Spinal cord (tissue), 10 donors: ENCODE data around the gene ZNF808. TPM values are rescaled to one million over a fixed set of nuclear protein-coding genes. Genes with fewer than 3 reads are reported as not detected.
"Not testable (repeated sequence)": the region's sequence is repeated elsewhere in the genome, so short reads cannot be mapped to it uniquely, and the experiment has no call there.

Source experiments
- DNase-seq, 6 donors: peaks; one replicate each; pipeline versions ENCODE4 v3.0.0 to v3.0.0-alpha.2; 2013 to 2015; ENCODE audit warnings: low spot score in 6 of 6, low read depth in 4 of 6
- H3K27ac ChIP-seq: one replicate; pipeline ENCODE4 v1.5.1; 2013; ENCODE audit warnings: low read depth, low read length, control low read depth
- H3K27me3 ChIP-seq: one replicate; pipeline ENCODE4 v1.6.1; 2013; ENCODE audit warnings: low read length; ENCODE audit not compliant: control insufficient read depth, insufficient read depth
- H3K36me3 ChIP-seq: one replicate; pipeline ENCODE4 v1.6.1; 2013; ENCODE audit warnings: low read length; ENCODE audit not compliant: control insufficient read depth, insufficient read depth
- H3K4me1 ChIP-seq: one replicate; pipeline ENCODE4 v1.6.1; 2013; ENCODE audit warnings: low read length; ENCODE audit not compliant: control insufficient read depth, insufficient read depth
- H3K4me3 ChIP-seq: one replicate; pipeline ENCODE4 v1.5.1; 2013; ENCODE audit warnings: low read depth, low read length, control low read depth
- H3K9me3 ChIP-seq: one replicate; pipeline ENCODE4 v1.6.1; 2013; ENCODE audit warnings: low read length; ENCODE audit not compliant: control insufficient read depth, insufficient read depth
- WGBS: methylation state at CpG from one replicate; pipeline ENCODE4 v1.1.5; 2013; ENCODE audit warnings: missing lambda C conversion rate; ENCODE audit not compliant: insufficient coverage; 5-methylcytosine and 5-hydroxymethylcytosine counted together
- long read RNA-seq, 4 donors: transcript quantifications; one replicate each; lab custom pipeline, GENCODE V29; 2026
- polyA plus RNA-seq, 2 donors: library from polyadenylated mRNA; unstranded; fragments of 120-200 nt; gene quantifications; one replicate each; pipeline ENCODE4 v1.2.1, GENCODE V29; 2013; ENCODE audit not compliant: insufficient read length in 2 of 2
- total RNA-seq, 2 donors: library from RNA; depleted of rRNA in 1 of 2; stranded (reverse); fragments of 120-200 nt in 1 of 2; fragments of >200 nt in 1 of 2; gene quantifications; one replicate each; pipeline versions ENCODE4 v1.2.3 to v1.2.4, GENCODE V29; 2013 to 2014
- donor health status: healthy.

The ZNF808 gene
- 10 to 100 TPM; 26.1 to 38.4 TPM for total RNA-seq
- polyA plus RNA-seq, result 1 to 10 TPM; 6.4 to 8.4 TPM
- long read RNA-seq, donor 1, partial matches to known transcripts, result 0 of 1 reads
- long read RNA-seq, donor 1, other reads (novel, unspliced or antisense), result 0 of 1 reads
- long read RNA-seq, donor 2, result 0 reads
- long read RNA-seq, donor 3, result 0 reads
- long read RNA-seq, donor 4, result 0 reads

GRCh38 chr19:52527134-52527955 is at the start of gene ZNF808:
Gene ZNF808, plus strand, starts transcription at chr19:52527668. Its CDS starts 15,617 bp downstream, at chr19:52543285.
- peak; percentile 69 to 97 (median 78) for DNase-seq
- no peaks in the 10 kb centered on the region for H3K27me3 ChIP-seq
- H3K4me3 ChIP-seq, result peak within 1 kb of the TSS; percentile 69
- no peaks in the 10 kb centered on the region for H3K36me3 ChIP-seq
- H3K27ac ChIP-seq, result peak within 1 kb of the TSS; percentile 84
- peaks cover 10% of the 10 kb centered on the region for H3K4me1 ChIP-seq
- 0% methylated on average over 40 of the region's 54 CpGs for WGBS
- H3K9me3 ChIP-seq, result no peaks in the 10 kb centered on the region

DNA sequence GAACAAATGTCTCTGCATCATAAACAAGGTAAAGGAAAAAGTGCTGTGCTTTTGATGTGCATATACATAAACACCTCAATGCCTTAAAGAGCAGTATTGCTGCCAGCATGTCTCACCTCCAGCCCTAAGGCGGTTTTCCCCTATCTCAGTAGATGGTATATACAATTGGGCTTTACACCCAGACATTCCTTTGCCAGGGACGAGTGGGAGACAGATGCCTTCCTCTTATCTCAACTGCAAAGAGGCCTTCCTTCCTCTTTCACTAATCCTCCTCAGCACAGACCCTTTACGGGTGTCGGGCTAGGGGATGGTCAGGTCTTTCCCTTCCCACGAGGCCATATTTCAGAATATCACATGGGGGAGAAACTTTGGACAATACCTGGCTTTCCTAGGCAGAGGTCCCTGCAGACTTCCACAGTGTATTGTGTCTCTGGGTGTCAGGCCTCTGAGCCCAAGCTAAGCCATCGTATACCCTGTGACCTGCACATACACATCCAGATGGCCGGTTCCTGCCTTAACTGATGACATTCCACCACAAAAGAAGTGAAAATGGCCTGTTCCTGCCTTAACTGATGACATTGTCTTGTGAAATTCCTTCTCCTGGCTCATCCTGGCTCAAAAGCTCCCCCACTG is 43.2 kb upstream of the ZNF808 start:
- H3K27ac ChIP-seq, H3K4me3 ChIP-seq, H3K36me3 ChIP-seq, DNase-seq, H3K4me1 ChIP-seq, H3K27me3 ChIP-seq: not testable (repeated sequence)
- WGBS, result no CpG with 5 or more reads among the region's 7 CpGs
- H3K9me3 ChIP-seq, result peaks cover 27% of the 10 kb centered on the region

DNA sequence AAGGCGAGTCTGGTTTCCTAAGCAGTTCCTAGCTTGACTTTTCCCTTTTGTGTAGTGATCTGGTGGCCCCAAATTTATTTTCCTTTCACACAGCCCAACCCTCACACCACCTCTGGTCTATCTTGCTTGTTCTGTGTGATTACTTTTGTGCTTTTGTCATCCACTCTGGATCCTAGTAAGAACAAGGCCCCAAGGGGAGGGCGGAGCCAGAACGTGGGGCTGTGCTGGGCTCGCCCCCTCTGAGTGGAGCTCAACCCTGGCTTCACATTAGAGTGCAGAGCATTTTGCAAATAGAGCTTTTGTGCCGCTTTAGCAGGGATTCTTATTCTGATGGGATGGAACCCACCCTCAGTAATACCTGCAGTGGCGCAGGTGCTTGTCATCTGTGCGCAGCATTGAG is 42.4 kb upstream of the ZNF808 start:
- H3K27me3 ChIP-seq, H3K27ac ChIP-seq, DNase-seq, H3K4me3 ChIP-seq, H3K36me3 ChIP-seq, H3K4me1 ChIP-seq: not testable (repeated sequence)
- peaks cover 25% of the 10 kb centered on the region for H3K9me3 ChIP-seq
- WGBS, result no CpG with 5 or more reads among the region's 7 CpGs

DNA sequence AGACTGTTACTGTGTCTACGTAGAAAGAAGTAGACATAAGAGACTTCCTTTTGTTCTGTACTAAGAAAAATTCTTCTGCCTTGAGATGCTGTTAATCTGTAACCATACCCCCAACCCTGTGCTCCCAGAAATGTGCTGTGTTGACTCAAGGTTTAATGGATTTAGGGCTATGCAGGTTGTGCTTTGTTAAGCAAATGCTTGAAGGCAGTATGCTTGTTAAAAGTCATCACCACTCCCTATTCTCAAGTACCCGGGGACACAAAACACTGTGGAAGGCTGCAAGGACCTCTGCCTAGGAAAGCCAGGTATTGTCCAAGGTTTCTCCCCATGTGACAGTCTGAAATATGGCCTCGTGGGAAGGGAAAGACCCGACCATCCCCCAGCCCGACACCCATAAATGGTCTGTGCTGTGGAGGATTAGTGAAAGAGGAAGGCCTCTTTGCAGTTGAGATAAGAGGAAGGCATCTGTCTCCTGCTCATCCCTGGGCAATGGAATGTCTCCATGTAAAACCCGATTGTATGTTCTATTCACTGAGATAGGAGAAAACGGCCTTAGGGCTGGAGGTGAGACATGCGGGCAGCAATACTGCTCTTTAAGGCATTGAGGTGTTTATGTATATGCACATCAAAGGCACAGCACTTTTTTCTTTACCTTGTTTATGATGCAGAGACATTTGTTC is 41.8 kb upstream of the ZNF808 start:
- not testable (repeated sequence) for H3K4me3 ChIP-seq, H3K27ac ChIP-seq, H3K4me1 ChIP-seq, DNase-seq, H3K27me3 ChIP-seq, H3K36me3 ChIP-seq
- peaks cover 22% of the 10 kb centered on the region for H3K9me3 ChIP-seq
- 14% methylated on average over 2 of the region's 8 CpGs for WGBS

GRCh38 chr19:52492201-52492993 is 35.1 kb upstream of the ZNF808 start:
- no peak for DNase-seq
- 26% methylated on average over 33 of the region's 37 CpGs for WGBS
- Histone ChIP-seq H3K4me1 (no peaks in the 10 kb centered on the region), H3K4me3 (no peak overlapping the region), H3K9me3 (peaks cover 1% of the 10 kb centered on the region), H3K27me3 (no peaks in the 10 kb centered on the region), H3K36me3 (peaks cover 24% of the 10 kb centered on the region), H3K27ac (no peak overlapping the region)

DNA sequence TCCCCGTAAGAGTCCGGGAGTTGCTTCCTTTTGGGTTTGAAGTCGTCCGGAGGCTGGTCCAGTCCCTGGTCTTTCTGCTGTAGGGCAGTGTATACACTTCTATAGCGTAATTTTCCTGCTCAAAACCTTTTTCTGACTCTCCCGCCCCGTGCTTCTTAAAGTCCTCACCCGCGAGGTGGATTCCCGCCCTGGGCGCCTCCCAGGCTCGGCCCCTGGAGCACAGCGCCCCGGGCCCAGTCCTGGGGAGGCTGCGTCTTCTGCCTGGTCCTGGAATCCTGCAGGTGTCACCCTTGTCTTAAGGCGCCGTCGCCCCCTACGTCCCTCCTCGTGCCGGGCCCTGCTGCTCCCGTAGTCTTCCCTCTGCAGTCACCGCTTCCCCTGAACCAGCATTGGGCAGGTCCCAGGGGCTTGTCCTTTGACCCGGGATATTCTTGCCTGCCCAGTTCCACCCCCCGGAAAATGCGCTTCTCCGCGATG is 34.4 kb upstream of the ZNF808 start:
- no peak for DNase-seq
- Histone ChIP-seq H3K36me3 (peaks cover 24% of the 10 kb centered on the region), H3K4me3 (no peak overlapping the region), H3K4me1 (no peaks in the 10 kb centered on the region), H3K9me3 (no peaks in the 10 kb centered on the region), H3K27me3 (no peaks in the 10 kb centered on the region), H3K27ac (no peak overlapping the region)
- WGBS, result 20% methylated on average over 28 of the region's 28 CpGs

DNA sequence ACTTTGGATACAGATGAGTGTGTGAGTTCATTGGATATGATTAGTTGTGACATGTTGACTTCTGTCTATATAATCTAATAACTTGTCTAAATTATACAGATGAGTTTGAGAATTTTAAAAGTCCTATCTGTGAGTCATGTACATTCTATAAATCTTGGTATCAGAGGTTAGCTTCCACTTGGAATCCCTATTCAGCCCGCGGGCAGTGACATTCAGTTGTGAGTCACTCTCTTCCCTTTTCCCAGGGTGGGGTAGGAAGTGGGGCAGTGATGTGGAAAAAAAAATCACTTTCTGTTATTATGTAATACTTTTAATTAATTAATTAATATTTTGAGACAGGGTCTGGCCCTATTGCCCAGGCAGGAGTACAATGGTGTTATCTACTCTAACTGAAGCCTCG is 33.0 kb upstream of the ZNF808 start:
- Histone ChIP-seq H3K9me3 (no peaks in the 10 kb centered on the region), H3K27me3 (no peaks in the 10 kb centered on the region), H3K4me3 (no peak overlapping the region), H3K27ac (no peak overlapping the region), H3K36me3 (peaks cover 24% of the 10 kb centered on the region), H3K4me1 (no peaks in the 10 kb centered on the region)
- DNase-seq, result no peak
- 100% methylated on average over 1 of the region's 3 CpGs for WGBS

- H3K9me3 ChIP-seq, result no peaks in the 10 kb centered on the region
- no peaks in the 10 kb centered on the region for H3K4me1 ChIP-seq
- no peaks in the 10 kb centered on the region for H3K27me3 ChIP-seq
- peaks cover 17% of the 10 kb centered on the region for H3K36me3 ChIP-seq
- no peak overlapping the region for H3K4me3 ChIP-seq
- no peak overlapping the region for H3K27ac ChIP-seq
- no peak for DNase-seq
- 97% methylated on average over 3 of the region's 8 CpGs for WGBS
Observed at GRCh38 chr19:52498571-52498970, 28.9 kb upstream of the ZNF808 start.

- 4% methylated on average over 3 of the region's 3 CpGs for WGBS
- H3K27ac ChIP-seq, H3K4me3 ChIP-seq, H3K4me1 ChIP-seq, DNase-seq, H3K9me3 ChIP-seq, H3K27me3 ChIP-seq: not testable (repeated sequence)
- peaks cover 26% of the 10 kb centered on the region for H3K36me3 ChIP-seq
Observed at GRCh38 chr19:52500474-52500873, 27.0 kb upstream of the ZNF808 start.
